T-helper 1 cell treated with Interleukin-12 subunit alpha and Interleukin-12 subunit beta and Interleukin-4 antibody, amounts not matched to agents 30 μg/mL and 1 μg/mL, for 36 hours (primary cell): ENCODE measurements around the gene WAS.
"Not testable (repeated sequence)": the region's sequence is repeated elsewhere in the genome, so short reads cannot be mapped to it uniquely, and the experiment has no call there.

Experiments
- H3K27ac Mint-ChIP-seq: one replicate; pipeline ENCODE4 v1.8.0; 2021; ENCODE audit warnings: mild to moderate bottlenecking, mixed read lengths
- H3K27me3 Mint-ChIP-seq: one replicate; pipeline ENCODE4 v1.8.0; 2021; ENCODE audit warnings: low read depth, mixed read lengths
- H3K36me3 Mint-ChIP-seq: one replicate; pipeline ENCODE4 v1.8.0; 2021; ENCODE audit warnings: low read depth, mixed read lengths
- H3K4me1 Mint-ChIP-seq: one replicate; pipeline ENCODE4 v1.8.0; 2021; ENCODE audit warnings: low read depth, mixed read lengths
- H3K4me3 Mint-ChIP-seq: one replicate; pipeline ENCODE4 v1.8.0; 2021; ENCODE audit warnings: mild to moderate bottlenecking, moderate library complexity, mixed read lengths
- H3K9me3 Mint-ChIP-seq: one replicate; pipeline ENCODE4 v1.8.0; 2021; ENCODE audit warnings: mixed read lengths

The WAS gene

DNA sequence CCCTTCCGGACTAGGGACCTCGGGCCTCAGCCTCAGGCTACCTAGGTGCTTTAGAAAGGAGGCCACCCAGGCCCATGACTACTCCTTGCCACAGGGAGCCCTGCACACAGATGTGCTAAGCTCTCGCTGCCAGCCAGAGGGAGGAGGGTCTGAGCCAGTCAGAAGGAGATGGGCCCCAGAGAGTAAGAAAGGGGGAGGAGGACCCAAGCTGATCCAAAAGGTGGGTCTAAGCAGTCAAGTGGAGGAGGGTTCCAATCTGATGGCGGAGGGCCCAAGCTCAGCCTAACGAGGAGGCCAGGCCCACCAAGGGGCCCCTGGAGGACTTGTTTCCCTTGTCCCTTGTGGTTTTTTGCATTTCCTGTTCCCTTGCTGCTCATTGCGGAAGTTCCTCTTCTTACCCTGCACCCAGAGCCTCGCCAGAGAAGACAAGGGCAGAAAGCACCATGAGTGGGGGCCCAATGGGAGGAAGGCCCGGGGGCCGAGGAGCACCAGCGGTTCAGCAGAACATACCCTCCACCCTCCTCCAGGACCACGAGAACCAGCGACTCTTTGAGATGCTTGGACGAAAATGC is at the start of gene WAS:
Gene WAS (plus strand): TSS at position 389 of the 572 bp plus-strand sequence. CDS start 55 bp downstream, at position 444.
- Mint-ChIP-seq H3K4me3 (peak within 1 kb of the TSS; percentile 99), H3K36me3 (peaks cover 41% of the 10 kb centered on the region), H3K9me3 (no peaks in the 10 kb centered on the region), H3K4me1 (peaks cover 41% of the 10 kb centered on the region), H3K27me3 (no peaks in the 10 kb centered on the region), H3K27ac (peak within 1 kb of the TSS; percentile 93)

GRCh38 chrX:48636301-48636700 is 47.3 kb upstream of the WAS start:
- Mint-ChIP-seq H3K27ac (no peak overlapping the region), H3K27me3 (no peaks in the 10 kb centered on the region), H3K4me3 (no peak overlapping the region), H3K36me3 (no peaks in the 10 kb centered on the region), H3K9me3 (no peaks in the 10 kb centered on the region), H3K4me1 (peaks cover 6% of the 10 kb centered on the region)

DNA sequence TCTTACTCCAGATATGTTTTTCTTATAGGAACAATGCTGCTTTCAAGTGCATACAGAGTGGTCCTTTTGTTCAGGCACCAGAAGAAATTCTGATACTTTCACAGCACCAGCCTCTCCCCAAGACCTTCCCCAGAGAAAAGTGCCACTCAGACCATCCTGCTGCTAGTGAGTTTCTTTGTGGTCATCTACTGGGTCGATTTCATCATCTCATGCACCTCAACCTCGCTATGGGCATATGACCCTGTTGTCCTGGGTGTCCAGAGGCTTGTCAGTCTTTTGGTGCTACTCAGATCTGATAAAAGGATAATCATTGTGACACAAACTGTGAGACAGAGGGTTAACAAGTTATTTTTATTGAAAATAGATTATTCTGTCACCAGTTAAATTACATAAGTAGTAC is 46.8 kb upstream of the WAS start:
- H3K9me3 Mint-ChIP-seq = no peaks in the 10 kb centered on the region
- no peaks in the 10 kb centered on the region for H3K36me3 Mint-ChIP-seq
- no peaks in the 10 kb centered on the region for H3K27me3 Mint-ChIP-seq
- no peak overlapping the region for H3K27ac Mint-ChIP-seq
- H3K4me3 Mint-ChIP-seq = no peak overlapping the region
- peaks cover 2% of the 10 kb centered on the region for H3K4me1 Mint-ChIP-seq

- H3K9me3 Mint-ChIP-seq = no peaks in the 10 kb centered on the region
- H3K36me3 Mint-ChIP-seq = no peaks in the 10 kb centered on the region
- H3K27ac Mint-ChIP-seq = no peak overlapping the region
- H3K27me3 Mint-ChIP-seq = no peaks in the 10 kb centered on the region
- H3K4me1 Mint-ChIP-seq = peaks cover 3% of the 10 kb centered on the region
- no peak overlapping the region for H3K4me3 Mint-ChIP-seq
These were observed 37.9 kb upstream of the WAS start for GRCh38 chrX:48645669-48646068.

- H3K4me1 Mint-ChIP-seq = peaks cover 5% of the 10 kb centered on the region
- H3K27me3 Mint-ChIP-seq = no peaks in the 10 kb centered on the region
- no peak overlapping the region for H3K27ac Mint-ChIP-seq
- H3K36me3 Mint-ChIP-seq = no peaks in the 10 kb centered on the region
- H3K4me3 Mint-ChIP-seq = no peak overlapping the region
- H3K9me3 Mint-ChIP-seq = no peaks in the 10 kb centered on the region
These were observed 35.3 kb upstream of the WAS start for GRCh38 chrX:48648336-48648751.

GRCh38 chrX:48649102-48649501 is 34.5 kb upstream of the WAS start:
- no peaks in the 10 kb centered on the region for H3K36me3 Mint-ChIP-seq
- no peaks in the 10 kb centered on the region for H3K9me3 Mint-ChIP-seq
- H3K27ac Mint-ChIP-seq = no peak overlapping the region
- H3K4me1 Mint-ChIP-seq = peaks cover 5% of the 10 kb centered on the region
- H3K4me3 Mint-ChIP-seq = no peak overlapping the region
- H3K27me3 Mint-ChIP-seq = peaks cover 4% of the 10 kb centered on the region

DNA sequence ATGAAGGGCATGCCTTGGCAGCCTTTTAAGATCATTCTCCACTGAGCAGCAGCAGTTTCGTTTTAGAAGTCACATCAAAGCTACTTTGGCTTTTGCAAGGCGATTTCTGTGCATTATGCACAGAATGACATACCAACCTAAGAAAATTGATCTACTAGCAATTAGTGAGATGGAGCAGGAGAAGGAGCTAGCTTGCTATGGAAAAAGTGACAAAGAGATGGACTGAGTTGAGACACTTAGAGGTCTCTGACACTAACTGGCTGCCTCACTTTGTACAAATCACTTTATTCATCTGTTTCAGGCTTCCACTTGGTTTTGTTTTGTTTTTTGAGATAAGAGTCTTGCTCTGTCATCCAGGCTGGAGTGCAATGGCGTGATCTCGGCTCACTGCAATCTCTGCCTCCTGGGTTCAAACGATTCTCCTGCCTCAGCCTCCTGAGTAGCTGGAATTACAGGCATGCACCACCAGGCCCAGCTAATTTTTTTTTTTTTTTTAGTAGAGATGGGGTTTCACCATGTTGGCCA is 31.5 kb upstream of the WAS start:
- H3K27me3 Mint-ChIP-seq, H3K4me3 Mint-ChIP-seq, H3K4me1 Mint-ChIP-seq, H3K36me3 Mint-ChIP-seq, H3K9me3 Mint-ChIP-seq, H3K27ac Mint-ChIP-seq: not testable (repeated sequence)

DNA sequence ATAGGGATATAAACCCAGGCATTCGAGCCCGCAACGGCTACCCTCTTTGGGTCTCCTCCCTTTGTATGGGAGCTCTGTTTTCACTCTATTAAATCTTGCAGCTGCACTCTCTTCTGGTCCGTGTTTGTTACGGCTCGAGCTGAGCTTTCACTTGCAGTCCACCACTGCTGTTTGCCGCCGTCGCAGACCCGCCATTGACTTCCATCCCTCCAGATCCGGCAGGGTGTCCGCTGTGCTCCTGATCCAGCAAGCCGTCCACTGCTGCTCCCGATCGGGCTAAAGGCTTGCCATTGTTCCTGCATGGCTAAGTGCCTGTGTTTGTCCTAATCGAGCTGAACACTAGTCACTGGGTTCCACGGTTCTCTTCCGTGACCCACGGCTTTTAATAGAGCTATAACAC is 28.9 kb upstream of the WAS start:
- H3K9me3 Mint-ChIP-seq, H3K4me1 Mint-ChIP-seq, H3K27me3 Mint-ChIP-seq, H3K36me3 Mint-ChIP-seq, H3K27ac Mint-ChIP-seq, H3K4me3 Mint-ChIP-seq: not testable (repeated sequence)

- not testable (repeated sequence) for H3K4me3 Mint-ChIP-seq, H3K9me3 Mint-ChIP-seq, H3K27ac Mint-ChIP-seq, H3K4me1 Mint-ChIP-seq, H3K36me3 Mint-ChIP-seq, H3K27me3 Mint-ChIP-seq
These were observed 23.9 kb upstream of the WAS start for GRCh38 chrX:48659686-48660085.

GRCh38 chrX:48663241-48663640 is 20.4 kb upstream of the WAS start:
- H3K9me3 Mint-ChIP-seq = no peaks in the 10 kb centered on the region
- H3K4me3 Mint-ChIP-seq = no peak overlapping the region
- H3K36me3 Mint-ChIP-seq = no peaks in the 10 kb centered on the region
- peaks cover 6% of the 10 kb centered on the region for H3K4me1 Mint-ChIP-seq
- H3K27ac Mint-ChIP-seq = no peak overlapping the region
- H3K27me3 Mint-ChIP-seq = no peaks in the 10 kb centered on the region

DNA sequence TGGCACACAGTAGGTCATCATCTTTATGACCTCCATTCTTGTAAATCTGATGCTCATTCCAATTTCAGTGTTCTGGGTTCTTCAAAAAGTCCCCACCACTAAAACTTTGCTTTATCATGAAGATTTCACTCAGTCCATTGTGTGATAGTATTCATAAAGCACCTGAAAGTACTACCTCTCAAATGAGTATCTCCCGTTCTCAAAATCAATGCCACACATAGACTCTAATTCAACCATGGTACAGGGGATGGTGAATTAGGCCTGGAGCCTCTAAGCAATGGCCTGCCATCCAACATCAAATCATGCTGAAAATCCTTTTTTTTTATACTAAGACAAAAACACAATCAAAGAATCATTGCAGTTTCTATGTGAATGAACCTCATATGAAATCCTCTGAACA is 19.4 kb upstream of the WAS start:
- H3K9me3 Mint-ChIP-seq = no peaks in the 10 kb centered on the region
- H3K27ac Mint-ChIP-seq = no peak overlapping the region
- H3K4me3 Mint-ChIP-seq = no peak overlapping the region
- peaks cover 6% of the 10 kb centered on the region for H3K4me1 Mint-ChIP-seq
- no peaks in the 10 kb centered on the region for H3K27me3 Mint-ChIP-seq
- no peaks in the 10 kb centered on the region for H3K36me3 Mint-ChIP-seq

- no peaks in the 10 kb centered on the region for H3K9me3 Mint-ChIP-seq
- H3K36me3 Mint-ChIP-seq = no peaks in the 10 kb centered on the region
- no peak overlapping the region for H3K4me3 Mint-ChIP-seq
- no peaks in the 10 kb centered on the region for H3K27me3 Mint-ChIP-seq
- peaks cover 5% of the 10 kb centered on the region for H3K4me1 Mint-ChIP-seq
- no peak overlapping the region for H3K27ac Mint-ChIP-seq
These were observed 17.6 kb upstream of the WAS start for GRCh38 chrX:48665991-48666390.

DNA sequence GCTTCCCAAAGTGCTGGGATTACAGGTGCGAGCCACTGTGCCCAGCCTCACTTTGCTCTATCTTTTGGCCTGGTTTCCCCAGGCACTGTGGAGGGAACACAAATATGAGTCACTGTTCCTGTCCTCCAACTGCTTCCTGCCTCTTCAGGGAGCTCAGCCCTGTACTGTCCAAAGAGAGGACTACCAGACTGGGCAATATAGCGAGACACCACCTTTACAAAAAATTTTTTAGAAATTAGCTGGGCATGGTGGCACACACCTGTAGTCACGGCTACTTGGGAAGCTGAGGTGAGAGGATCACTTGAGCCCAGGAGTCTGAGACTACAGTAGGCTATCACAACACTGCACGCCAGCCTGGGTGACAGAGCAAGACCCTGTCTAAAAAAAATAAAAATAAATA is 16.9 kb upstream of the WAS start:
- no peaks in the 10 kb centered on the region for H3K9me3 Mint-ChIP-seq
- H3K27me3 Mint-ChIP-seq = no peaks in the 10 kb centered on the region
- H3K4me3 Mint-ChIP-seq = no peak overlapping the region
- H3K4me1 Mint-ChIP-seq = no peaks in the 10 kb centered on the region
- H3K36me3 Mint-ChIP-seq = no peaks in the 10 kb centered on the region
- H3K27ac Mint-ChIP-seq = no peak overlapping the region

GRCh38 chrX:48667509-48667908 is 16.1 kb upstream of the WAS start:
- Mint-ChIP-seq H3K4me3 (no peak overlapping the region), H3K9me3 (no peaks in the 10 kb centered on the region), H3K36me3 (no peaks in the 10 kb centered on the region), H3K4me1 (no peaks in the 10 kb centered on the region), H3K27ac (no peak overlapping the region), H3K27me3 (no peaks in the 10 kb centered on the region)

DNA sequence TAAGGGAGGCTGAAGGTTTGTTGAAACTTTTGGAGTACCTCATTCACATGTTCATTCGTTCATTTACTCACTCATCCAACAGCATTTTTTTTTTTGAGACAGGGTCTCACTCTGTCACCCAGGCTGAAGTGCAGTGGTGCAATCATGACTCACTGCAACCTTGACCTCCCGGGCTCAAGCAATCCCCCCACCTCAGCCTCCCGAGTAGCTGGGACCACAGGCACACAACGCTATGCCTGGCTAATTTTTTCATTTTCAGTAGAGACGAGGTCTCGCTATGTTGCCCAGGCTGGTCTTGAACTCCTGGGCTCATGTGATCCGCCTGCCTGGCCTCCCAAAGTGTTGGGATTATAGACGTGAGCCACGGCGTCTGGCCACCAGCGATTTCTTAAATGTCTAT is 15.4 kb upstream of the WAS start:
- H3K36me3 Mint-ChIP-seq, H3K4me3 Mint-ChIP-seq, H3K9me3 Mint-ChIP-seq, H3K4me1 Mint-ChIP-seq, H3K27ac Mint-ChIP-seq, H3K27me3 Mint-ChIP-seq: not testable (repeated sequence)
